ENCODE results near the gene PABPN1L.

Gene PABPN1L

DNA sequence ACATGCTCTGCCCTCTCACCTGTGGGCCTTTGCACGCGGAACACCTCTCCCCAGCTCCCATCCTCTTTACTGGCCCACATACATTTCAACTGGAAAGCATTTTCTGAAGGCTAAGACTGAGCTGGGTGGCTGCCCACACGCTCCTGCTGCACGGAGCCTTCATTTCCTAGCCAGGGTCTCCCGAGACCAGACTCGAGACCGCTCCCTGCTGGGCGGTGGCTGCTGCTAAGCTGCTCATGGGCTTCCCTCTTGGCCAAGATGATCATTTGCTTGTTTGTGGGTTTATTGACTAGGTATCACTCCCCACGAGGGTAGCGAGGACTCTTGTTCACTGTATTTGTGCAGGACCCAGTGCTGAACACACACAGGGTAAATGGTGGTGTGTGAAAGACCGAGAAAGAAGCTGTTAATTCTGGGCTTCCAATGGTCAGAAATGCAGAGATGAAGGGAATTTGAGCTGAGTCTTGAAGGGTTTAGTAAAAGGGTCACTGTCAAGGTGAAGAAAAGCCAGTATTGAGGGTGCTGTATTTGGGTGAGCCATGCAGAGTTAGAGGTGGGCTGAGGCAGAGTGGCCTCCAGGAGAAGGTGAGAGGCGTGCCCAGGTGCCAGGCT lies 8.6 kb downstream of the PABPN1L start:
- Mint-ChIP-seq H3K9me3 (no peaks in the 10 kb centered on the region), H3K27ac (peak overlapping the region; percentile 87)

GRCh38 chr16:88856828-88857727 lies 9.4 kb downstream of the PABPN1L start, which contains the start of the genes GALNS and TRAPPC2L:
Gene GALNS, minus strand, starts transcription at chr16:88856947. Its CDS starts 70 bp downstream, at chr16:88856877.
Gene TRAPPC2L, plus strand, starts transcription at chr16:88857127. Its CDS starts 24 bp downstream, at chr16:88857151.
- peak within 1 kb of the TSS; percentile 87 for H3K27ac Mint-ChIP-seq
- no peaks in the 10 kb centered on the region for H3K9me3 Mint-ChIP-seq

More for the DNA sequence above, 8.6 kb downstream of the PABPN1L start:
- peak overlapping the region; percentile 90 for H3K4me3 Mint-ChIP-seq
- CTCF ChIA-PET, result interaction anchor here (0.7 to 2.1 kb wide), 14 partner anchors 9 to 358 kb away, joined by 3 to 14 read pairs (median 5); partner anchors contain the start of gene PABPN1L
- no peaks in the 10 kb centered on the region for H3K27me3 Mint-ChIP-seq
- peak; percentile 87 for DNase-seq
- H3K4me1 Mint-ChIP-seq, result peaks cover 34% of the 10 kb centered on the region
- H3K36me3 Mint-ChIP-seq, result peaks cover 16% of the 10 kb centered on the region

GRCh38 chr16:88856122-88856827 lies 10.2 kb downstream of the PABPN1L start:
- Mint-ChIP-seq H3K4me3 (peak overlapping the region; percentile 90), H3K36me3 (peaks cover 14% of the 10 kb centered on the region), H3K4me1 (peaks cover 34% of the 10 kb centered on the region), H3K9me3 (no peaks in the 10 kb centered on the region), H3K27ac (peak overlapping the region; percentile 73), H3K27me3 (no peaks in the 10 kb centered on the region)
- DNase-seq, result no peak
- CTCF ChIA-PET, result interaction anchor here (1.6 to 2.1 kb wide), 6 partner anchors 10 to 113 kb away, joined by 3 to 14 read pairs (median 7); no protein-coding TSS in a partner anchor

More at GRCh38 chr16:88856828-88857727, 9.4 kb downstream of the PABPN1L start, which contains the start of the genes GALNS and TRAPPC2L:
- Mint-ChIP-seq H3K4me3 (peak within 1 kb of the TSS; percentile 90), H3K36me3 (peaks cover 16% of the 10 kb centered on the region), H3K4me1 (peaks cover 34% of the 10 kb centered on the region), H3K27me3 (no peaks in the 10 kb centered on the region)
- DNase-seq, result peak; percentile 99
- CTCF ChIA-PET, result interaction anchor here (0.7 to 2.1 kb wide), 14 partner anchors 9 to 359 kb away, joined by 3 to 14 read pairs (median 5); partner anchors contain the start of gene PABPN1L

- DNase-seq, result no peak
- H3K27me3 Mint-ChIP-seq, result no peaks in the 10 kb centered on the region
- peaks cover 34% of the 10 kb centered on the region for H3K4me1 Mint-ChIP-seq
- CTCF ChIA-PET, result interaction anchor here (1.6 kb wide), 1 partner anchor 43 kb away, joined by 3 read pairs; no protein-coding TSS in a partner anchor
- peak overlapping the region; percentile 68 for H3K4me3 Mint-ChIP-seq
- H3K9me3 Mint-ChIP-seq, result no peaks in the 10 kb centered on the region
- H3K27ac Mint-ChIP-seq, result peak overlapping the region; percentile 73
- H3K36me3 Mint-ChIP-seq, result peaks cover 10% of the 10 kb centered on the region
These were observed 10.7 kb downstream of the PABPN1L start for GRCh38 chr16:88855736-88856121.

GRCh38 chr16:88855176-88855575 lies 11.3 kb downstream of the PABPN1L start:
- Mint-ChIP-seq H3K36me3 (peaks cover 9% of the 10 kb centered on the region), H3K4me3 (peak overlapping the region; percentile 68), H3K4me1 (peaks cover 34% of the 10 kb centered on the region), H3K27ac (peak overlapping the region; percentile 25), H3K27me3 (no peaks in the 10 kb centered on the region), H3K9me3 (no peaks in the 10 kb centered on the region)
- CTCF ChIA-PET, result interaction anchor here (1.6 kb wide), 1 partner anchor 43 kb away, joined by 3 read pairs; no protein-coding TSS in a partner anchor
- no peak for DNase-seq

GRCh38 chr16:88854306-88855111 lies 12.0 kb downstream of the PABPN1L start:
- Mint-ChIP-seq H3K27me3 (no peaks in the 10 kb centered on the region), H3K36me3 (peaks cover 3% of the 10 kb centered on the region), H3K4me3 (peak overlapping the region; percentile 31), H3K4me1 (peaks cover 34% of the 10 kb centered on the region), H3K27ac (no peak overlapping the region), H3K9me3 (no peaks in the 10 kb centered on the region)
- CTCF ChIA-PET, result interaction anchor here (1.6 kb wide), 1 partner anchor 42 kb away, joined by 3 read pairs; no protein-coding TSS in a partner anchor
- DNase-seq, result peak; percentile 33

- CTCF ChIA-PET, result no interaction called here
- no peak for DNase-seq
- peaks cover 27% of the 10 kb centered on the region for H3K4me1 Mint-ChIP-seq
- H3K27ac Mint-ChIP-seq, result no peak overlapping the region
- no peak overlapping the region for H3K4me3 Mint-ChIP-seq
- no peaks in the 10 kb centered on the region for H3K9me3 Mint-ChIP-seq
- peaks cover 1% of the 10 kb centered on the region for H3K36me3 Mint-ChIP-seq
- no peaks in the 10 kb centered on the region for H3K27me3 Mint-ChIP-seq
These were observed 13.0 kb downstream of the PABPN1L start for GRCh38 chr16:88853325-88853941.

DNA sequence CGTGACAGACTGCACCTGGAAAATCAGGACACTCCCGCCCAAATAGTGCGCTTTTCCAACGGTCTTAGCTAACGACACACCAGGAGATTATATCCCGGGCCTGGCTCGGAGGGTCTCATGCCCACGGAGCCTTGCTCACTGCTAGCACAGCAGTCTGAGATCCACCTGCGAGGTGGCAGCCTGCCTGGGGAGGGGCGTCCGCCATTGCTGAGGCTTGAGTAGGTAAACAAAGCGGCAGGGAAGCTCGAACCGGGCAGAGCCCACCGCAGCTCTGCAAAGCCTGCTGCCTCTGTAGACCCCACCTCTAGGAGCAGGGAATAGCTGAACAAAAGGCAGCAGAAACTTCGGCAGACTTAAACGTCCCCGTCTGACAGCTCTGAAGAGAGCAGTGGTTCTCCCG lies 14.8 kb downstream of the PABPN1L start:
- CTCF ChIA-PET, result no interaction called here
- H3K9me3 Mint-ChIP-seq, result no peaks in the 10 kb centered on the region
- H3K27me3 Mint-ChIP-seq, result no peaks in the 10 kb centered on the region
- H3K36me3 Mint-ChIP-seq, result no peaks in the 10 kb centered on the region
- H3K27ac Mint-ChIP-seq, result no peak overlapping the region
- peaks cover 17% of the 10 kb centered on the region for H3K4me1 Mint-ChIP-seq
- H3K4me3 Mint-ChIP-seq, result no peak overlapping the region
- no peak for DNase-seq

DNA sequence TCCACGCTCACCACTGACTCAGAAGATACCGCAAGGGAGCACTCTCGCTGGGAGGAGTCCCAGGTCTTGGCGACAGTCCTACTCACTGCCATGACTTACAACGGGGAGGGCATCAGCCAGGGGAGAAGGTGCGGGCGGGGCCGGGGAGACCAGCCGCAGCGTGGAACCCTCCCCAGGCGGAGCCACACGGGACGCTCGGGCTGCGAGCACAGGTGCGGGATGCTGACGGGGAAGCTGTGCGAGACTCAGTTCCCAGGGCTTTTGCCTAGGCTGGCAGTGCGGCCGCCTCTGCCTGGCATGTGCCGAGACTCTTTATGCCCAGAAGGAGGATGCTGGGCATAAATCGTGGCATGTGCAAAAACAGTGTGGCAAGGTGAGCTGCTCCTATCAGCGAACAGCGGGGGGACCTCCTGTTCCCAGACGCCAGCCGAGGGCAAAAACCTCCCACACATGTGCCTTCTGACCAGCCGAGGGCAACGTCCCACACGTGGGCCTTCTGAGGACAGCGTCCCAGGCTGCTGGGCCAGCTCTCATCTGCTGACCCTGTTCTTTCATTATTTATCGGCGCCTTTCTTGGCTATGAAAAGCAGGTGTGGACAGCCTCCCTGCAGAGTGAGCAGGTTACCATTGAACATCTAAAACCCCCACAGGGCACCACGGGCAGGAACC lies 15.8 kb downstream of the PABPN1L start:
- Mint-ChIP-seq H3K9me3 (no peaks in the 10 kb centered on the region), H3K27ac (no peak overlapping the region), H3K27me3 (no peaks in the 10 kb centered on the region), H3K4me1 (peaks cover 13% of the 10 kb centered on the region), H3K4me3 (no peak overlapping the region), H3K36me3 (no peaks in the 10 kb centered on the region)
- CTCF ChIA-PET, result no interaction called here
- DNase-seq, result no peak

GRCh38 chr16:88848557-88848956 lies 17.9 kb downstream of the PABPN1L start:
- Mint-ChIP-seq H3K4me3 (no peak overlapping the region), H3K36me3 (no peaks in the 10 kb centered on the region), H3K4me1 (no peaks in the 10 kb centered on the region), H3K9me3 (no peaks in the 10 kb centered on the region), H3K27ac (no peak overlapping the region), H3K27me3 (no peaks in the 10 kb centered on the region)
- CTCF ChIA-PET, result no interaction called here
- no peak for DNase-seq

DNA sequence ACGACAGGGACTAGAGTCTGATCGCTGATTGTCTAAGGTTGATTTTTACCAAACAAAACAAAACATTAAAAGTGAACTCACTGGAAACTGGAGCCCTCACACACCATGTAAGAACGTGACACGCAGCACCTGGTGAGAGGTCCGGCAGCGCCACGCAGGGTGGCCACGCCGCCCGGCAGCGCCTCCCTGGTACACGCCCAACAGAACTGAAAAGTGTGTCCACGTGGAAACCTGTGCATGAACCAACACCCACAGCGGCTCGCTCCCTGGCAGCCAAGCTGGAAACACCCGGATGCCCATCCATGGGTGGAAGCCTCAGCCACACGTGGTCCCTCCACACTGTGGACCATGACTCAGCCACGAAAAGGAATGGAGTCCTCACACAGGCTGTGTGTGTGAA lies 18.8 kb downstream of the PABPN1L start:
- Mint-ChIP-seq H3K27ac (no peak overlapping the region), H3K4me1 (no peaks in the 10 kb centered on the region)
- no peak for DNase-seq

GRCh38 chr16:88846088-88846487 lies 20.4 kb downstream of the PABPN1L start:
- no peaks in the 10 kb centered on the region for H3K36me3 Mint-ChIP-seq
- no peak for DNase-seq
- CTCF ChIA-PET, result interaction anchor here (1.7 kb wide), 1 partner anchor 11 kb away, joined by 8 read pairs; the partner anchor contains the start of genes GALNS and TRAPPC2L
- no peak overlapping the region for H3K27ac Mint-ChIP-seq
- no peaks in the 10 kb centered on the region for H3K27me3 Mint-ChIP-seq
- H3K9me3 Mint-ChIP-seq, result no peaks in the 10 kb centered on the region
- H3K4me3 Mint-ChIP-seq, result no peak overlapping the region
- H3K4me1 Mint-ChIP-seq, result no peaks in the 10 kb centered on the region

More for the DNA sequence above, 18.8 kb downstream of the PABPN1L start:
- Mint-ChIP-seq H3K27me3 (no peaks in the 10 kb centered on the region), H3K4me3 (no peak overlapping the region), H3K9me3 (no peaks in the 10 kb centered on the region), H3K36me3 (no peaks in the 10 kb centered on the region)
- CTCF ChIA-PET, result no interaction called here

Data from activated naive CD4-positive, alpha-beta T cell treated with anti-CD3 and anti-CD28 coated beads, Interleukin-2, amount 10 ng/mL, durations not matched to agents 7 days and 5 days (primary cell).